ENCODE data around the gene LHFPL3. TPM values are rescaled to one million over a fixed set of nuclear protein-coding genes. Genes with fewer than 3 reads are reported as not detected.

LHFPL3 gene
- polyA plus RNA-seq, 1 of the 3 experiments (the other 2 are of a cell fraction): not detected

GRCh38 chr7:104779888-104780287 is 451.5 kb downstream of the LHFPL3 start:
- 0% methylated on average over 2 of the region's 2 CpGs for WGBS (ENCODE audit: low lambda C conversion rate)
- Histone ChIP-seq H3F3A (replicated peaks; ENCODE audit: insufficient read depth) (no peaks in the 10 kb centered on the region), H3K9me2 (no peaks in the 10 kb centered on the region), H3K4me1 (ENCODE audit: control insufficient read depth in 1 of 2, insufficient read depth in 2 of 2, low read depth in 1 of 2, low read length in 1 of 2) (no peaks in the 10 kb centered on the region), H3K36me3 (replicated peaks in 1 of 2; ENCODE audit: control insufficient read depth in 1 of 2, insufficient read depth in 2 of 2, low read length in 1 of 2) (no peaks in the 10 kb centered on the region), H3K27ac (ENCODE audit: low read depth in 2 of 2, low read length in 1 of 2) (no peak overlapping the region), H3K4me2 (no peak overlapping the region), H3K9ac (no peak overlapping the region), H3K9me3 (no peaks in the 10 kb centered on the region), H2AFZ (ENCODE audit: low read depth) (no peak overlapping the region), H3K27me3 (ENCODE audit: insufficient read depth) (peaks cover 57% of the 10 kb centered on the region), H4K20me1 (ENCODE audit: insufficient read depth) (no peaks in the 10 kb centered on the region), H3K4me3 (ENCODE audit: low read depth in 2 of 2, low read length in 1 of 2) (no peak overlapping the region), H3K79me2 (ENCODE audit: insufficient read depth) (no peaks in the 10 kb centered on the region)
- DNase-seq: no peak
- no peak for TF ChIP-seq EZH2phosphoT487 (IDR thresholded peaks at IDR 0.05; ENCODE audit: borderline replicate concordance, low read depth)
- TF ChIP-seq JUND (IDR thresholded peaks at IDR 0.05): no peak
- no peak for TF ChIP-seq YY1 (IDR thresholded peaks at IDR 0.05; ENCODE audit: low read depth)
- TF ChIP-seq PBX3 (IDR thresholded peaks at IDR 0.05): no peak
- no peak for TF ChIP-seq USF1 (IDR thresholded peaks at IDR 0.05; ENCODE audit: borderline replicate concordance, low read depth)
- no peak for TF ChIP-seq EP300 (IDR thresholded peaks at IDR 0.05; ENCODE audit: borderline replicate concordance in 1 of 2, low read depth in 1 of 2, low read length in 1 of 2)
- CTCF ChIA-PET: interaction anchor here (1.1 to 1.3 kb wide), 3 partner anchors 11 to 68 kb away, joined by 3 read pairs; no protein-coding TSS in a partner anchor
- POLR2A ChIA-PET: no interaction called here

- H3K4me3 ChIP-seq (ENCODE audit: low read depth in 2 of 2, low read length in 1 of 2): no peak overlapping the region
- no peaks in the 10 kb centered on the region for H3F3A ChIP-seq (replicated peaks; ENCODE audit: insufficient read depth)
- no peak overlapping the region for H3K27ac ChIP-seq (ENCODE audit: low read depth in 2 of 2, low read length in 1 of 2)
- DNase-seq: no peak
- H3K9me3 ChIP-seq: no peaks in the 10 kb centered on the region
- no peaks in the 10 kb centered on the region for H4K20me1 ChIP-seq (ENCODE audit: insufficient read depth)
- H3K79me2 ChIP-seq (ENCODE audit: insufficient read depth): no peaks in the 10 kb centered on the region
- no peak overlapping the region for H3K9ac ChIP-seq
- H3K4me1 ChIP-seq (ENCODE audit: control insufficient read depth in 1 of 2, insufficient read depth in 2 of 2, low read depth in 1 of 2, low read length in 1 of 2): no peaks in the 10 kb centered on the region
- H3K4me2 ChIP-seq: no peak overlapping the region
- H3K27me3 ChIP-seq (ENCODE audit: insufficient read depth): peaks cover 53% of the 10 kb centered on the region; the same call in 1 of the 2 replicates
- ChIA-PET CTCF (interaction anchor here (0.7 to 1.0 kb wide), 2 partner anchors 10 to 443 kb away, joined by 3 read pairs; no protein-coding TSS in a partner anchor), POLR2A (no interaction called here)
- TF ChIP-seq EP300 (IDR thresholded peaks at IDR 0.05; ENCODE audit: borderline replicate concordance in 1 of 2, low read depth in 1 of 2, low read length in 1 of 2) (no peak), GABPA (IDR thresholded peaks at IDR 0.05; ENCODE audit: low read depth) (no peak), NFIC (IDR thresholded peaks at IDR 0.05; ENCODE audit: borderline replicate concordance) (no peak), FOXJ3 (CRISPR knock-in tag; IDR thresholded peaks at IDR 0.05) (no peak), REST (IDR thresholded peaks at IDR 0.05; ENCODE audit: low read depth, low read length) (no peak), RXRA (IDR thresholded peaks at IDR 0.05; ENCODE audit: borderline replicate concordance, low read depth) (no peak)
- no peaks in the 10 kb centered on the region for H3K9me2 ChIP-seq
- no peak overlapping the region for H2AFZ ChIP-seq (ENCODE audit: low read depth)
- no peaks in the 10 kb centered on the region for H3K36me3 ChIP-seq (replicated peaks in 1 of 2; ENCODE audit: control insufficient read depth in 1 of 2, insufficient read depth in 2 of 2, low read length in 1 of 2)
Observed at GRCh38 chr7:104784686-104785085, 456.3 kb downstream of the LHFPL3 start.

All from SK-N-SH (cell line).